GM23338 (cell line): ENCODE data around the gene ENTPD8.

Source experiments
- CREB1 ChIP-seq: fragments of 250-450 bp; sonication (Bioruptor Pico); IDR thresholded peaks from 2 replicates; pipeline ENCODE4 v1.5.0; 2020; ENCODE audit warnings: low read depth, mild to moderate bottlenecking, moderate library complexity
- CTCF ChIP-seq, 2 experiments: fragments of 200-600 bp in 1 of 2; sonication (generic) in 1 of 2; conservative IDR thresholded peaks; 2 replicates each; pipeline versions ENCODE4 v1.5.1 to v1.6.1; 2016 to 2017; ENCODE audit warnings: antibody characterized with exemption in 2 of 2, low read depth in 2 of 2, mild to moderate bottlenecking in 2 of 2, moderate library complexity in 1 of 2
- ETS1 ChIP-seq: IDR thresholded peaks from 2 replicates; pipeline ENCODE4 v1.6.1; 2016; ENCODE audit warnings: antibody characterized with exemption
- EZH2 ChIP-seq: fragments of 200-600 bp; sonication (generic); IDR thresholded peaks from one replicate; pipeline ENCODE4 v1.8.0; 2017; ENCODE audit warnings: antibody characterized with exemption, mild to moderate bottlenecking, low read depth; ENCODE audit not compliant: unreplicated experiment
- EZH2phosphoT487 ChIP-seq: fragments of 200-600 bp; sonication (generic); IDR thresholded peaks from one replicate; pipeline ENCODE4 v1.8.1; 2018; ENCODE audit warnings: antibody characterized with exemption; ENCODE audit not compliant: unreplicated experiment
- JUNB ChIP-seq: IDR thresholded peaks from one replicate; pipeline ENCODE4 v1.6.1; 2016; ENCODE audit warnings: antibody characterized with exemption; ENCODE audit not compliant: unreplicated experiment
- NANOG ChIP-seq: IDR thresholded peaks from 2 replicates; pipeline ENCODE4 v1.6.1; 2016; ENCODE audit warnings: antibody characterized with exemption, borderline replicate concordance
- POLR2AphosphoS5 ChIP-seq: IDR thresholded peaks from 2 replicates; pipeline ENCODE4 v1.6.1; 2016; ENCODE audit warnings: antibody characterized with exemption, low read depth
- REST ChIP-seq: IDR thresholded peaks from one replicate; pipeline ENCODE4 v1.6.1; 2018; ENCODE audit warnings: antibody characterized with exemption; ENCODE audit not compliant: unreplicated experiment

- TF ChIP-seq CTCF (conservative IDR thresholded peaks at IDR 0.05; ENCODE audit: low read depth in 2 of 2), result no peak
- no peak for TF ChIP-seq EZH2
- TF ChIP-seq EZH2phosphoT487, result no peak
- TF ChIP-seq REST, result no peak
- TF ChIP-seq NANOG, result no peak
- TF ChIP-seq POLR2AphosphoS5, result no peak
- no peak for TF ChIP-seq ETS1
- TF ChIP-seq CREB1, result no peak
- no peak for TF ChIP-seq JUNB
These were observed 38.1 kb upstream of the ENTPD8 start for GRCh38 chr9:137478962-137479861.
